Coronary artery (tissue), 2 donors: ENCODE results near the gene CHD9.
"Not testable (repeated sequence)": the region's sequence is repeated elsewhere in the genome, so short reads cannot be mapped to it uniquely, and the experiment has no call there.

Experiments used
- DNase-seq: peaks from one replicate; pipeline ENCODE4 v3.0.0-alpha.2; 2017; ENCODE audit warnings: low spot score
- H3K27ac ChIP-seq, 2 donors: fragments of 200-600 bp; sonication (generic); one replicate each; pipeline ENCODE4 v1.5.1; 2016 to 2019
- H3K4me3 ChIP-seq: fragments of 200-600 bp; sonication (generic); 2 replicates; pipeline ENCODE4 v1.5.1; 2016; ENCODE audit warnings: mild to moderate bottlenecking, moderate library complexity
- CTCF ChIP-seq: fragments of 200-600 bp; sonication (generic); IDR thresholded peaks from one replicate; pipeline ENCODE4 v1.5.1; 2019; ENCODE audit warnings: antibody characterized with exemption

CHD9 gene

DNA sequence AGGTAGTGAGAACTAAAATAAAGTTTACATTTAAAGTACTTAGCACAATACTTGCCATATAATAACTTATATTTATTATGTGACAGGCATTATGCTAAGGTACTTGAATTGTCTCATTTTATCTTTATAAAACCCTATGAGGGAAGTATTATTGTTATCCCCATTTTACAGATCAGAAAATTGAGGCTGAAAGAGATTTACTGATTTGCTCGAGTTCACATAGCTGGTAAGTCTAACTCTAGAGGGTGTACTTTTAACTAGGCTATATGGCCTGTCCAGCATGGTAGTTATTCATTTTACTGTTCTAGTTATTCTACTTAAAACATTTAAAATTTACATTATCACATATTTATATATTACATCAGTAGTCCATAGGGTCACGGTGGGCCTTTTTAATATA lies 266.2 kb downstream of the CHD9 start:
- H3K4me3 ChIP-seq = no peak overlapping the region
- no peak for TF ChIP-seq CTCF
- no peak for DNase-seq
- H3K27ac ChIP-seq = no peak overlapping the region

- H3K27ac ChIP-seq = no peak overlapping the region
- DNase-seq = no peak
- TF ChIP-seq CTCF = no peak
Observed at GRCh38 chr16:53323924-53324323, 269.1 kb downstream of the CHD9 start.

DNA sequence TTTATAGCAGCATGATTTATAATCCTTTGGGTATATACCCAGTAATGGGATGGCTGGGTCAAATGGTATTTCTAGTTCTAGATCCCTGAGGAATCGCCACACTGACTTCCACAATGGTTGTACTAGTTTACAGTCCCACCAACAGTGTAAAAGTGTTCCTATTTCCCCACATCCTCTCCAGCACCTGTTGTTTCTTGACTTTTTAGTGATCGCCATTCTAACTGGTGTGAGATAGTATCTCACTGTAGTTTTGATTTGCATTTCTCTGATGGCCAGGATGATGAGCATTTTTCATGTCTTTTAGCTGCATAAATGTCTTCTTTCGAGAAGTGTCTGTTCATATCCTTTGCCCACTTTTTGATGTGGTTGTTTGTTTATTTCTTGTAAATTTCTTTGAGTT lies 276.2 kb downstream of the CHD9 start:
- H3K4me3 ChIP-seq, DNase-seq, H3K27ac ChIP-seq: not testable (repeated sequence)

More at GRCh38 chr16:53323924-53324323, 269.1 kb downstream of the CHD9 start:
- H3K4me3 ChIP-seq = no peak overlapping the region

DNA sequence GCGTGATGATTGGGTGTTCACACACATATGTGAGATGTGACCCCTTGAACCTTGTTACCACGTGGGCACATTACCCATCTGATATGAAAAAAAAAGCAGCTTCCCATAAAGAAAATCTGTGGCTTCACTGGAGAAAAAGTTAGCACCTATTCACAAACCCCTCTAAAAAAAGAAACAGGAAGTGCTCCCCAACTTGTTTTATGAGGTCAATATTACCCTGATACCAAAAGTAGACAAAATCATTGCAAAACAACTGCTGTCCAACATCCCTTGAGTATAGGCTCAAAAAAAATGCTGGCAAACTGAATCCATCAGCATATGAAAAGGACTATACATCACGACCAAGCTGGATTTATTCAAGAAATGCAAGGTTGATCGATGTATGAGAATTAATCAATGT lies 279.8 kb downstream of the CHD9 start:
- no peak for DNase-seq
- H3K27ac ChIP-seq = no peak overlapping the region
- H3K4me3 ChIP-seq = no peak overlapping the region
- TF ChIP-seq CTCF = no peak

DNA sequence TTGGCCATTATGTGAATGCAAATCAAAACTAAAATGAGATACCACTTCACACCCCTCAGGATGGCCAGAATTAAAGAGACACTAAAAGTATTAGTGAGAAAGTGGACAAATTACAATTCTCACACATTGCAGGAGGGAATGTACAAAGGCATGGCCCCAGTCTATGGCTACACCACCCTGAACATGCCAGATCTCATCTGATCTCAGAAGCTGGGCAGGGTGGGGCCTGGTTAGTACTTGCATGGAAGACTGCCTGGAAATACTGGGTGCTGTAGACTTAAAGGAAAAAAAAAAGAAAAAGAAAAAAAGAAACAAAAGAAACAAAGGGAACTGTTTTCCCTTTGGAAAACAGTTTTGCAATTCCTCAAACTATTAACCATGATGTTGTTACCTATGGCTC lies 282.5 kb downstream of the CHD9 start:
- Histone ChIP-seq H3K27ac (no peak overlapping the region), H3K4me3 (no peak overlapping the region)
- TF ChIP-seq CTCF = no peak
- no peak for DNase-seq

- DNase-seq = no peak
- TF ChIP-seq CTCF = no peak
- no peak overlapping the region for H3K27ac ChIP-seq
- no peak overlapping the region for H3K4me3 ChIP-seq
Observed at GRCh38 chr16:53341792-53342191, 287.0 kb downstream of the CHD9 start.

DNA sequence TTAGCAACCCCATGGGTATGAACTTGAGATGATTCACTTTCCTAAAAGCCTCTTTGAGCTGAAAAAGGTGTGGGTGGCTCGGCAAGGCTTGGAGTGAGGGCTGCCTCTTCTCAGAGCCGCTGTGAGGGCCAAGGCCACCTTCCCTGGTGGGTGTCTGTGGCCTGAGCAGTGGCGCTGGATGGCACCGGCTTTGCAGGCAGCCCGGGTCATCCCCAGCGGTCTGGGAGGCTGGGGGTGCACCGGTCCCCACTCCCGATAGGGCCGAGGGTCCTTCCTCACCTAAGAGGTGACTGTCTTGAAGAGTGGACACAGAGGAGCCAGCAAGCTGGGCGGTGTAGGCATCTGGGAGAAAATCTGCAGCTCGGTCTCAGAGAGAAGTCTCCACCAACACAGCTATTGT lies 300.3 kb downstream of the CHD9 start:
- Histone ChIP-seq H3K4me3 (no peak overlapping the region), H3K27ac (no peak overlapping the region)
- no peak for TF ChIP-seq CTCF
- DNase-seq = no peak
